ENCODE measurements around the gene MEGF10. TPM values are rescaled to one million over a fixed set of nuclear protein-coding genes. Genes with fewer than 3 reads are reported as not detected.

Gene MEGF10
- total and polyA plus RNA-seq, 7 donors: 0.68 to 23.6 (median 2.2) TPM

DNA sequence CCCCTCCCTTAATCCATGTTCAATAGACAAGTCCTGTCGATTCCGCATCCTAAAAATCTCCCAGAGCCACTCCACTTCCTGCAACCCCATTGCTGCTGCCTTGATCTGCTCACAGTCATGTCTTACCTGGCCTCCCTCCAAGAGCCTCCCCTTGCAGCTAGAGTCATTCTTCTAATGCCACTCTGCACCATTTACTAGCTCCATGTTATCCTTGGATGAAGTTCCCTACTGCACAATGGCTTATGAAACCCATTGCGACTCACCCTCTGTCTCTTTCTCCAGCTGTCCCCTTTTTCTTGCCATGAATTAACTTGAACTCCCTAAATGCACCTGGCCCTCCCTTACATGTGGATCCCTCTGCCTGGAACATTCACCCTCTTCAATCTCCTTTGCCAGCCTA is 39.5 kb downstream of the MEGF10 start:
- 76 to 83% (median 76%) methylated on average over 3 of the region's 3 CpGs for WGBS, 3 donors
- no peaks in the 10 kb centered on the region for H3K9me3 ChIP-seq
- ATAC-seq (no peak), DNase-seq (no peak)
- H3K4me3 ChIP-seq: no peak overlapping the region
- no peaks in the 10 kb centered on the region for H3K27me3 ChIP-seq (ENCODE audit: insufficient read depth in 3 of 3, low read length in 2 of 3)
- H3K27ac ChIP-seq: no peak overlapping the region
- H3K36me3 ChIP-seq (ENCODE audit: insufficient read depth in 1 of 2, low read depth in 1 of 2): no peaks in the 10 kb centered on the region
- no peaks in the 10 kb centered on the region for H3K4me1 ChIP-seq
- intact Hi-C loops (cut with DNase I): no loop called here
- no peak for TF ChIP-seq CTCF (IDR thresholded peaks at IDR 0.05)

GRCh38 chr5:127331890-127332649 is 41.5 kb downstream of the MEGF10 start:
- Histone ChIP-seq H3K4me3 (no peak overlapping the region), H3K27me3 (ENCODE audit: insufficient read depth in 3 of 3, low read length in 2 of 3) (no peaks in the 10 kb centered on the region), H3K4me1 (no peaks in the 10 kb centered on the region), H3K36me3 (ENCODE audit: insufficient read depth in 1 of 2, low read depth in 1 of 2) (no peaks in the 10 kb centered on the region), H3K9me3 (no peaks in the 10 kb centered on the region), H3K27ac (no peak overlapping the region)
- 53 to 72% (median 69%) methylated on average over 3 of the region's 3 CpGs for WGBS, 3 donors
- intact Hi-C loops (cut with DNase I): no loop called here
- TF ChIP-seq CTCF (IDR thresholded peaks at IDR 0.05): no peak
- DNase-seq: no peak
- ATAC-seq: no peak

- DNase-seq: no peak
- Histone ChIP-seq H3K27ac (no peak overlapping the region), H3K4me3 (no peak overlapping the region), H3K36me3 (ENCODE audit: insufficient read depth in 1 of 2, low read depth in 1 of 2) (no peaks in the 10 kb centered on the region), H3K27me3 (ENCODE audit: insufficient read depth in 3 of 3, low read length in 2 of 3) (no peaks in the 10 kb centered on the region), H3K4me1 (no peaks in the 10 kb centered on the region), H3K9me3 (no peaks in the 10 kb centered on the region)
- TF ChIP-seq CTCF (IDR thresholded peaks at IDR 0.05): no peak
- ATAC-seq: no peak
- WGBS, 3 donors: 86 to 92% (median 88%) methylated on average over 3 of the region's 3 CpGs
- intact Hi-C loops (cut with DNase I): no loop called here
These were observed 42.9 kb downstream of the MEGF10 start for GRCh38 chr5:127333483-127333882.

DNA sequence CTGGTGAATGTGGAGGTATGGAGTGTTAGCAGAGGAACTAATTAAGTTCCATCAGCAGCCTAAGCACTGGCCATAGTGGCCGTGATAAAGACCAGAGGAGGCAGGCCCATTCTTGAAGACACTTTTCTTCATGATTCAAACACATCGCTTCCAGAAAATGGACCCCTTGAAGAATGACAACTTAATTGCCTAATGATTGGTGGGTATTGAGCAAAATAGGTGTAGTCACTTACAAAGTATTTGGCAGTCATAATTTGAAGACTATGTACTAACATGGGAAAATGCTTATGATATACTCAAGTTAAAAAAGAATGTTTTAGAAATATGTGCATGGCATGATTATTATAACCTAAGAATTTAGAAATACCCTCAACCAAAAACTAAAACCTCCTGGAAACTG is 44.8 kb downstream of the MEGF10 start:
- TF ChIP-seq CTCF (IDR thresholded peaks at IDR 0.05): no peak
- Histone ChIP-seq H3K4me3 (no peak overlapping the region), H3K36me3 (ENCODE audit: insufficient read depth in 1 of 2, low read depth in 1 of 2) (no peaks in the 10 kb centered on the region), H3K27ac (no peak overlapping the region), H3K27me3 (ENCODE audit: insufficient read depth in 3 of 3, low read length in 2 of 3) (no peaks in the 10 kb centered on the region), H3K4me1 (no peaks in the 10 kb centered on the region), H3K9me3 (no peaks in the 10 kb centered on the region)
- 89 to 93% (median 92%) methylated on average over 2 of the region's 2 CpGs for whole genome bisulfite sequencing, 3 donors
- DNase-seq: no peak
- ATAC-seq: no peak
- intact Hi-C loops (cut with DNase I): no loop called here

GRCh38 chr5:127337876-127338275 is 47.3 kb downstream of the MEGF10 start:
- no peak overlapping the region for H3K4me3 ChIP-seq
- ATAC-seq (no peak), DNase-seq (no peak)
- intact Hi-C loops (cut with DNase I): no loop called here
- no peak for TF ChIP-seq CTCF (IDR thresholded peaks at IDR 0.05)
- H3K9me3 ChIP-seq: no peaks in the 10 kb centered on the region
- no peak overlapping the region for H3K27ac ChIP-seq
- H3K27me3 ChIP-seq (ENCODE audit: insufficient read depth in 3 of 3, low read length in 2 of 3): no peaks in the 10 kb centered on the region
- H3K4me1 ChIP-seq: no peaks in the 10 kb centered on the region
- H3K36me3 ChIP-seq (ENCODE audit: insufficient read depth in 1 of 2, low read depth in 1 of 2): no peaks in the 10 kb centered on the region
- WGBS, 3 donors: 49 to 62% (median 50%) methylated on average over 1 of the region's 1 CpG

Data from psoas muscle (tissue), 8 donors.